ENCODE measurements around the gene SLC39A3.

SLC39A3 gene

DNA sequence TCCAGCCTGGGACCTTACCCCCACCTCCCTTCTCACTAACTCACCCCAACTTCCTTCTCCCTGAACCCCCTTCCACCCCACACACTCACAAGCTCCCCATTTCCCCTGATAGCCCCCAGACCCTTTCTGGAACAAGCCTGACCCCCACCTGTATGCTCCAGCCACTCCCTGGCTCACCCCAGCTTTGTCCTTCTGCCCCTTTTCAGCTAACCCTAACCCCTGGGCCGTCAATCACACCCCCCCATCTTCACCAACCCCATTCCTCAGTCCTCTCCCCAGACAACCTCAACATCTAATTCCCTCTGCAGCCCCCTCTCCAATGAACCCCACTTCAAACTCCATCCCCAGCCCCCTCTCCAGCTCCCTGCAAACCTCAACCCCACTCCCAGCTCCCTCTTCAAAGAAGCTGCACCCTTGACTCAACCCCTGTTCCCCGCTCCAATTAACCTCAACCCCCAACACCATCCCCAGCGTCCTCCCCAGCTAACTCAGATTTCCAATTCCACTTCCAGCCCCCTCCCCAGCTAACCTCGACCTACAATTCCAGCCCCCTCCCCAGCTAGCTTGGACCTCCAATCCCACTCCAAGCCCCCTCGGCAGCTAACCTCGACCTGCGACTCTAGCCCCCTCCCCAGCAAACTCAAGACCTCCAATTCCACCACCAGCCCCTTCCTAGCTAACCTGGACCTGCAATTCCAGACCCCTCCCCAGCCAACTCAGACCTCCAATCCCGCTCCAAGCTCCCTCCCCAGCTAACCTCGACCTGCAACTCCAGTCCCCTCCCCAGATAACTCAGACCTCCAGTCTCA is 38.3 kb downstream of the SLC39A3 start:
- no peak for DNase-seq

DNA sequence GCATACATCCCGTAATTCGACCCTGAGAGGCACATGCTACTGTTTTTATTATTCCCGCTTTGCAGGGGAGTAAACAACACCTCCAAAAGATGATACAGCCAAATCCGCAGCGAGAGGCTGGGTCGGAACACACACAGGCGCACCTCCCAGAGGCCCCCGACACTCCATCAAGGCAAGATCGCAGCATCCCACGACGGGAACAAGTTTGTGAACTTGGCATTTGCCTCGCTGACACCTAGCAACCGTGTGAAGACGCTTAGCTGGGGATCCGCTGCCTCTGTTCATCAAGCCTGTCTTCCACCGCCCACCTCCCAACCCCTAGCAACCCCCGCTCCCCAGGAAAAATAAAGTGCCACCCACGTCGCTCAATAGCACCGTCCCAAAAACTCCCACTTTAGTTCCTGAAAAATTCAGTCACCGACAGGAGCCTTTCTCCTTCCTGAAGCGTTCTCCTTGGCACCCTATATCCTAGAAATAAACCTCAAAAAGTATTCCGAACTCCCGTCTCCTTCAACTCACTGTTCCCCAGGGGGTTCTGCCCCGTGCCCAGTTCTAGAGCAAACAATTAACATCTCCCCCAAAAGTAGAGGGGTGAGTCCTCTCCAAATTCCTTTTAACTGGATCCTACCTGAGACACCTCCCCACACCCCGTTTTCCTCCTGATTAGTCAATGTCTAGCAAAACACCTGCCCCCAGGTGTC is 39.0 kb downstream of the SLC39A3 start:
- DNase-seq: no peak

DNA sequence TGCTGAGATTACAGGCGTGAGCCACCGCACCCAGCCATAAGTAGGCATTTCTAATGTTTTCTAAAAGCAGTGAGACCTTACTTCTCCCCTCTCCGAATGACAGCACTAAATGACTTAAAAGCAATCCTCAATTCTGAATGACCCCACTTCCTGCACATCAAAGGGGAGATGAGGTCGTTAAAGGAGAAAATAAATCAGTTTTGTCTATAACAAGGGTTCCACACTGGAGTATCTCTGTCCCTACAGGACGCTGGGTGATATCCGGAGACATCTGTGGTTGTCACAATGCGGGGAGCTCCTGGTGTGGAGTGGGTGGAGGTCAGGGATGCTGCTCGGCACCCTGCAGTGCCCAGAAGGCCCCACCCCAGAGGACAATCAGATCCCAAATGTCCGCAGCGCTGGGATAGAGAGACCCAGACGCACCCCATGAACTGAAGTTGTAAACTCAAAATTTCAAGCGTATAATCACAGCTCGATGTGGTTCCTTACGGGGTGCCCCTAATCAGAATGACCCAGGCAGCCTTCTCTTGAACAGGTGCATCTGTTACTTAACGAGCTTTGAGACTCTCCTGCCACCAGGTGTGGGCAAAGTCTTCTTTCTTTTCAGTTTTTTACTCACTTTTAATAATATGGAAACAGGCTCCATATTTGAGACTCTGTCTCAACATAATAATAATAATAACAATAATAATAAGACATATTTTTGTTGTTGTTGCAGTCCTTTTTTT is 40.2 kb downstream of the SLC39A3 start:
- DNase-seq: no peak

DNA sequence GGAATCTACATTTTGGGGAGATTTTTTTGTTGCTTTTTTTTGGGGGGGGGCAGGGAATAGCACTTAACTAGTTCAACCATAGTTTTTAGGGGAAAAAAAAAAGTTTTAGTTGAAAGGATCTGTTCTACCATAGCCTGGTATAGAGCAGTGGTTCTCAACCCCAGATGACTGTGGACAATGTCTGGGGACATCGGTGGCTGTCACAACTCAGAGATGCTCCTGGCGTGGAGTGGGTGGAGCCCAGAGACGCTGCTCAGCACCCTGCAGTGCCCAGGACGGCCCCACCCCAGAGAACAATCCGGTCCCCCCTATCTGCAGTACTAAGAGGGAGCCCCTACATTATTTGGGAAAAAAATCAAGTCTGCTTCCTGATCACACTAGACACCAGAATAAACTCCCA is 45.6 kb downstream of the SLC39A3 start:
- DNase-seq: no peak

- DNase-seq: no peak
Observed at GRCh38 chr19:2693492-2694160, 46.2 kb downstream of the SLC39A3 start.

DNA sequence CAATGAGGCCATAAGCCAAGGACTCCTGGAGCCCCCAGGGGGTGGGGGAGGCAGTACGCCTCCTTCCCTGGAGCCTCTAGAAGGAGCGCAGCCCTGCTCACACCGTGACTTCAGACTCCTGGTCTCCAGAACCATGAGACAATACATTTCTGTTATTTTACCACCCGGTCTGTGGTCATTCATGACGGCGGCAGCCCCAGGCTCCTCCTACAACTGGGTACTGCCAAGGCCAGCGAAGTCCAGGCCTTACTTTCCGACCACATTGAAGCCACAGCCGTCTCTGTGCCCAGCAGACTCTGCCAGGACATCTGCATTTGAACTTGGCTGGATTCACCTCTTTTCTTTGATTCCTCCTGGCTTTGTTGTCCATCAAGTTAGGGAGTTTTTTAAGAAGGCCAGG is 47.9 kb downstream of the SLC39A3 start:
- no peak for DNase-seq

DNA sequence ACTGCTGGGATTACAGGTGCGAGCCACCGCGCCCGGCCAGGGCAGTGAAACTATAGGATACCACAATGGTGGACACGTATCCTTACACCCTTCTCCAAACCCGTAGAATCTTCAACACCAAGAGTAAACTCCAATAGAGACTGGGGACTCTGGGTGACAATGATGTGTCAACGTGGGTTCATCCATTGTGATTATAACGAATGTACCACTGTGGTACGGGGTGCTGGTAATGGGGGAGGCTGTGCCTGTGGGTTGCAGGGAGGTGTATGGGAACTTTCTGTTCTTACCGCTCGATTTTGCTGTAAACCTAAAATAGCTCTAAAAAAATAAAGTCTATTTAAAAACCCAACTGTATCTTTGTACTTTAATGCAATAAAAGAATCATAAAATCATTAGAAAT is 49.0 kb downstream of the SLC39A3 start:
- DNase-seq: no peak

GRCh38 chr19:2686360-2686759 is 53.5 kb downstream of the SLC39A3 start:
- DNase-seq: no peak

DNA sequence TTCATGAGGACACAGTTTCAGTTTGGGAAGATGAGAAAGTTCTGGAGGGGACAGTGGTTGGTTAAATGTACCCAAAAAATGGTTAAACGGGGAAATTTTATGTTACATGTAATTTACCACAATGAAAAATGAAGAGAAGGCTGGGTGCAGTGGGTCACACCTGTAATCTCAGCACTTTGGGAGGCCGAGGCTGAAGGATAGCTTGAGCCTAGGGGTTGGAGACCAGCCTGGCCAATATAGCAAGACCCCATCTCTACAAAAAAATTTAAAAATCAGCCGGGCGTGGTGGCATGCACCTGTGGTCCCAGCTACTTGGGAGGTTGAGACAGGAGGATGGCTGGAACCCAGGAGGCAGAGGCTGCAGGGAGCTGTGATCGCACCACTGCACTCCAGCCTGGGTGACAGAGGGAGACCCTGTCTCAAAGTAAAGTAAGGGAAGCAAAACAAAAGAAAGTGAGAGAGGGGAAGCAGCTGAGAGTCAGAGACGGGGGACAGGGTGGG is 54.6 kb downstream of the SLC39A3 start:
- no peak for DNase-seq

DNA sequence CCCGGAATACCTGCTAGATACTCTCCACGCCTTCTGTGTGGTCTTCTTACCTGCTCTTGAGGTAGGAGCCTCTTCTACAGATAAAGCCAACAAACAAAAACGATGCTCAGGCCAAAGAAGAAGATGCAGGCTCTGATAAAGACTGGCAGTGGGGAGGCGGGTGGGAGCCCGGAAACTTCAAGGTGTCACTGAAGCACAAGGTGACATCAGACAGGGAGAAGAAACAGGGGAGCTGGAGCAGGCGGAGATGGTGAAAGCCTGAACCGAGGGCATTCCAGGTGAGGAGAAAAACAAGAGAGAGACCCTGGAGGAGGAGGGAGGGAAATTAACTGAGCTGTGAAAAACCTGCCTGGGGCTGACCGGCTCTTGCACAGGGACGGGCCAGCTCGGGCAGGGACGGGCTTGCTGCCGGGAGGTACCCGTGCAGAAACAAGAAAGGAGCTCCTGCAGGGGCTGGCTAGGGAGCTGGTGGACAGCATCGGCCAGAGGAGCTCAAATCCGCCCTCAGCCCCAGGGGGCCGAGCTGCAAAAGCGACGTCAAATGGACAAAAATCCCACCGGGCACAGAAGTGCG is 56.3 kb downstream of the SLC39A3 start:
- DNase-seq: no peak

Data from NCI-H1694 (cell line).